Measurements from ENCODE around the gene ARRDC2. TPM values are rescaled to one million over a fixed set of nuclear protein-coding genes. Genes with fewer than 3 reads are reported as not detected.

Gene ARRDC2
- total and polyA plus RNA-seq, 9 donors: 6.8 to 22.8 (median 12.6) TPM

DNA sequence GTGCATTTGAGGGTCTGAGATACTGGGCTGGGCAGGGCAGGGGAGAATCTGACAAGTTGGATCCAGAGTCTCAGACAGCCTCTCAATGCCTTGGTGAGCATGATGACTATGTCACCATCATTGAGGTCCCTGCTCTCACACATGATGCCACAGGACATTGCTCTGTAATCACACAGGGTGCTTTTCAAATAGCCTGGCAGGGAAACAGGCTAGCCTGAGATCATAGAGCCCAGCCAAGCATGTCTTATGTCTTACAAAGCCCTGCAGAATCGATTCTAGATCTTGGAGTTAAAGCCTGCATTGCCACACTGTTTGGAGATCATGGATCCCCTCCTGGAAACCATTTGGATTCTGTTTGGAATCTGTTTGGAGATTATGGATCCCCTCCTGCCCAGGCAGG is 35.7 kb upstream of the ARRDC2 start:
- TF ChIP-seq, protein P1, sequence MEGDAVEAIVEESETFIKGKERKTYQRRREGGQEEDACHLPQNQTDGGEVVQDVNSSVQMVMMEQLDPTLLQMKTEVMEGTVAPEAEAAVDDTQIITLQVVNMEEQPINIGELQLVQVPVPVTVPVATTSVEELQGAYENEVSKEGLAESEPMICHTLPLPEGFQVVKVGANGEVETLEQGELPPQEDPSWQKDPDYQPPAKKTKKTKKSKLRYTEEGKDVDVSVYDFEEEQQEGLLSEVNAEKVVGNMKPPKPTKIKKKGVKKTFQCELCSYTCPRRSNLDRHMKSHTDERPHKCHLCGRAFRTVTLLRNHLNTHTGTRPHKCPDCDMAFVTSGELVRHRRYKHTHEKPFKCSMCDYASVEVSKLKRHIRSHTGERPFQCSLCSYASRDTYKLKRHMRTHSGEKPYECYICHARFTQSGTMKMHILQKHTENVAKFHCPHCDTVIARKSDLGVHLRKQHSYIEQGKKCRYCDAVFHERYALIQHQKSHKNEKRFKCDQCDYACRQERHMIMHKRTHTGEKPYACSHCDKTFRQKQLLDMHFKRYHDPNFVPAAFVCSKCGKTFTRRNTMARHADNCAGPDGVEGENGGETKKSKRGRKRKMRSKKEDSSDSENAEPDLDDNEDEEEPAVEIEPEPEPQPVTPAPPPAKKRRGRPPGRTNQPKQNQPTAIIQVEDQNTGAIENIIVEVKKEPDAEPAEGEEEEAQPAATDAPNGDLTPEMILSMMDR (IDR thresholded peaks at IDR 0.05): no peak
- TF ChIP-seq POLR2A (IDR thresholded peaks at IDR 0.05): no peak
- DNase-seq: no peak
- WGBS, 3 donors: 68 to 100% (median 71%) methylated on average over 1 of the region's 1 CpG
- Histone ChIP-seq H3K27me3 (no peaks in the 10 kb centered on the region), H3K36me3 (no peaks in the 10 kb centered on the region), H3K4me1 (ENCODE audit: insufficient read depth) (peaks cover 1% of the 10 kb centered on the region), H3K4me3 (no peak overlapping the region), H3K9me3 (no peaks in the 10 kb centered on the region), H3K27ac (no peak overlapping the region)
- intact Hi-C loops (cut with DNase I): no loop called here

- Histone ChIP-seq H3K27ac (no peak overlapping the region), H3K27me3 (no peaks in the 10 kb centered on the region), H3K4me3 (no peak overlapping the region), H3K4me1 (ENCODE audit: insufficient read depth) (no peaks in the 10 kb centered on the region), H3K36me3 (no peaks in the 10 kb centered on the region), H3K9me3 (no peaks in the 10 kb centered on the region)
- WGBS, 3 donors: 92 to 96% (median 94%) methylated on average over 10 to 23 of the region's 23 CpGs
- intact Hi-C loops (cut with DNase I): no loop called here
- TF ChIP-seq, protein P1 (IDR thresholded peaks at IDR 0.05): no peak
- TF ChIP-seq EP300 (IDR thresholded peaks at IDR 0.05) (no peak), POLR2A (IDR thresholded peaks at IDR 0.05) (no peak)
- no peak for DNase-seq
These were observed 34.2 kb upstream of the ARRDC2 start for GRCh38 chr19:17973759-17974158.

DNA sequence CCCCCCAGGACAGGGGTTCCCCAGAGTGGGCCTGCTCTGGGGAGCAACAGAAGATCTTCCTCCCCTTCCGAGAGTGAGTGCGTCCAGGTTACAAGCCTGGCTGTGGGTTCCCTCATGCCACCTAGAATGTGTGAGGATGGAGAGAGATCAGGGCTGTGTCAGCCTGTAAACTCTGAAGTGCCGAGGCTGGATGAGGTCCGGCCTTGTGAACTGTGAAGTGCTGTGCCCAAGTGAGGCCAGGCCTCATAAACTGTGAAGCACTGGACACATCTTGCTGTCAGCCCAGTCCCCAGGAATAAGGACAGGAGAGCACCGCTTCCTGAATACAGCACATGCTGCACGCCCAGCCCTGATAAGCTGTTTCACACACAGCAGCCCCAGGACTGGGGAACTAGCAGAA is 33.4 kb upstream of the ARRDC2 start:
- TF ChIP-seq POLR2A (IDR thresholded peaks at IDR 0.05) (no peak), EP300 (IDR thresholded peaks at IDR 0.05) (no peak)
- TF ChIP-seq, protein P1 (IDR thresholded peaks at IDR 0.05): no peak
- 84 to 92% (median 88%) methylated on average over 6 of the region's 6 CpGs for WGBS, 3 donors
- Histone ChIP-seq H3K4me3 (no peak overlapping the region), H3K27ac (no peak overlapping the region), H3K27me3 (no peaks in the 10 kb centered on the region), H3K4me1 (ENCODE audit: insufficient read depth) (no peaks in the 10 kb centered on the region), H3K9me3 (no peaks in the 10 kb centered on the region), H3K36me3 (no peaks in the 10 kb centered on the region)
- DNase-seq: no peak
- intact Hi-C loops (cut with DNase I): no loop called here

DNA sequence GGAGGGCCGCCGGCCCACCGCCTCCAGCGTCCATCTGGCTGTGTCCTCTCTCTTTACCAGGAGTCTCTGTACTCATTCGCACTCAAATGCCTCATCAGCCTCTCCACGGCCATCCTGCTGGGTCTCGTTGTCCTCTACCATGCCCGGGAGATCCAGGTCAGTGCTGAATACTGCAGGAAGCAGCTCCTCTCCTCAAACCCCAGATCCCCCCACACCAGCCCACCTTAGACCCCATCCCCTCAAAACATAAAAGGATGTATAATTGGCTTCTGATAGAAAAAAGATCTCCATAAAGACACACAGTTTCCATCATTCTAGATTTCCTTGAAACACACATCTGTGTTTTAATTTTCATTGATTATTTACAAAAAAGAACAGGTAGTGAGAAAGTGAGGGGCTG is 32.9 kb upstream of the ARRDC2 start:
- intact Hi-C loops (cut with DNase I): no loop called here
- Histone ChIP-seq H3K36me3 (no peaks in the 10 kb centered on the region), H3K9me3 (no peaks in the 10 kb centered on the region), H3K27ac (no peak overlapping the region), H3K4me3 (no peak overlapping the region), H3K27me3 (no peaks in the 10 kb centered on the region), H3K4me1 (ENCODE audit: insufficient read depth) (no peaks in the 10 kb centered on the region)
- WGBS, 3 donors: 89 to 91% (median 90%) methylated on average over 8 of the region's 8 CpGs
- DNase-seq: no peak
- no peak for TF ChIP-seq POLR2A (IDR thresholded peaks at IDR 0.05)
- TF ChIP-seq EP300 (IDR thresholded peaks at IDR 0.05): no peak
- TF ChIP-seq, protein P1 (IDR thresholded peaks at IDR 0.05): no peak

GRCh38 chr19:17977021-17977420 is 30.9 kb upstream of the ARRDC2 start:
- H3K36me3 ChIP-seq: no peaks in the 10 kb centered on the region
- no peak overlapping the region for H3K27ac ChIP-seq
- 85 to 92% (median 89%) methylated on average over 4 of the region's 4 CpGs for WGBS, 3 donors
- no peaks in the 10 kb centered on the region for H3K4me1 ChIP-seq (ENCODE audit: insufficient read depth)
- intact Hi-C loops (cut with DNase I): no loop called here
- DNase-seq: no peak
- H3K4me3 ChIP-seq: no peak overlapping the region
- no peaks in the 10 kb centered on the region for H3K27me3 ChIP-seq
- TF ChIP-seq EP300 (IDR thresholded peaks at IDR 0.05) (no peak), POLR2A (IDR thresholded peaks at IDR 0.05) (no peak)
- TF ChIP-seq, protein P1 (IDR thresholded peaks at IDR 0.05): no peak
- H3K9me3 ChIP-seq: no peaks in the 10 kb centered on the region

All from ovary (tissue), 9 donors.